Stimulated activated memory B cell treated with anti-CD40 and anti-IgM and Interleukin-4, amounts not matched to agents 10 μg/mL and 1 μg/mL and 100 μg/mL, for 72 hours (primary cell): ENCODE data around the gene RUFY4.
"Not testable (repeated sequence)": the region's sequence is repeated elsewhere in the genome, so short reads cannot be mapped to it uniquely, and the experiment has no call there.

ENCODE experiments used
- ATAC-seq: fragments of 150-1000 bp; cut with Tn5 transposase; 2 replicates; pipeline ENCODE4 v1.10.0; 2021
- H3K27ac Mint-ChIP-seq: one replicate; pipeline ENCODE4 v1.8.0; 2022; ENCODE audit warnings: mild to moderate bottlenecking, mixed read lengths
- H3K27me3 Mint-ChIP-seq: one replicate; pipeline ENCODE4 v1.8.0; 2022; ENCODE audit warnings: mixed read lengths
- H3K36me3 Mint-ChIP-seq: one replicate; pipeline ENCODE4 v1.8.0; 2022; ENCODE audit warnings: mixed read lengths
- H3K4me1 Mint-ChIP-seq: one replicate; pipeline ENCODE4 v1.8.0; 2022; ENCODE audit warnings: mixed read lengths
- H3K4me3 Mint-ChIP-seq: one replicate; pipeline ENCODE4 v1.8.0; 2022; ENCODE audit warnings: mild to moderate bottlenecking, moderate library complexity, mixed read lengths
- H3K9me3 Mint-ChIP-seq: one replicate; pipeline ENCODE4 v1.8.0; 2022; ENCODE audit warnings: mixed read lengths

RUFY4 gene, protein sequence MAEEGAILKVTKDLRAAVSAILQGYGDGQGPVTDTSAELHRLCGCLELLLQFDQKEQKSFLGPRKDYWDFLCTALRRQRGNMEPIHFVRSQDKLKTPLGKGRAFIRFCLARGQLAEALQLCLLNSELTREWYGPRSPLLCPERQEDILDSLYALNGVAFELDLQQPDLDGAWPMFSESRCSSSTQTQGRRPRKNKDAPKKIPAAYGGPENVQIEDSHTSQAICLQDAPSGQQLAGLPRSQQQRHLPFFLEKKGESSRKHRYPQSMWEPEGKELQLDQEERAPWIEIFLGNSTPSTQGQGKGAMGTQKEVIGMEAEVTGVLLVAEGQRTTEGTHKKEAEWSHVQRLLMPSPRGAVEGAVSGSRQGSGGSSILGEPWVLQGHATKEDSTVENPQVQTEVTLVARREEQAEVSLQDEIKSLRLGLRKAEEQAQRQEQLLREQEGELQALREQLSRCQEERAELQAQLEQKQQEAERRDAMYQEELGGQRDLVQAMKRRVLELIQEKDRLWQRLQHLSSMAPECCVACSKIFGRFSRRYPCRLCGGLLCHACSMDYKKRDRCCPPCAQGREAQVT

GRCh38 chr2:218068721-218069334 lies at the start of gene RUFY4:
Gene RUFY4, plus strand, starts transcription at chr2:218069253. Its CDS starts 1,353 bp downstream, at chr2:218070606.
- H3K27ac Mint-ChIP-seq = peak within 1 kb of the TSS; percentile 51
- H3K4me1 Mint-ChIP-seq = peaks cover 13% of the 10 kb centered on the region
- H3K36me3 Mint-ChIP-seq, H3K9me3 Mint-ChIP-seq: not testable (repeated sequence)
- peak; percentile 70 for ATAC-seq
- peak within 1 kb of the TSS; percentile 78 for H3K4me3 Mint-ChIP-seq
- H3K27me3 Mint-ChIP-seq = peaks cover 55% of the 10 kb centered on the region

GRCh38 chr2:218019411-218020060 lies 49.5 kb upstream of the RUFY4 start:
- H3K4me1 Mint-ChIP-seq = peaks cover 5% of the 10 kb centered on the region
- no peak for ATAC-seq

GRCh38 chr2:218020281-218020680 lies 48.8 kb upstream of the RUFY4 start:
- Mint-ChIP-seq H3K4me1 (peaks cover 5% of the 10 kb centered on the region), H3K27me3 (peaks cover 22% of the 10 kb centered on the region), H3K4me3 (no peak overlapping the region), H3K27ac (no peak overlapping the region), H3K9me3 (no peaks in the 10 kb centered on the region), H3K36me3 (no peaks in the 10 kb centered on the region)
- ATAC-seq = no peak

More at GRCh38 chr2:218019411-218020060, 49.5 kb upstream of the RUFY4 start:
- H3K27ac Mint-ChIP-seq = no peak overlapping the region
- H3K27me3 Mint-ChIP-seq = peaks cover 22% of the 10 kb centered on the region
- no peak overlapping the region for H3K4me3 Mint-ChIP-seq
- no peaks in the 10 kb centered on the region for H3K9me3 Mint-ChIP-seq
- H3K36me3 Mint-ChIP-seq = no peaks in the 10 kb centered on the region

GRCh38 chr2:218020966-218021535 lies 48.0 kb upstream of the RUFY4 start:
- Mint-ChIP-seq H3K27ac (no peak overlapping the region), H3K27me3 (peaks cover 22% of the 10 kb centered on the region), H3K4me1 (peaks cover 5% of the 10 kb centered on the region), H3K9me3 (no peaks in the 10 kb centered on the region), H3K4me3 (no peak overlapping the region), H3K36me3 (no peaks in the 10 kb centered on the region)
- no peak for ATAC-seq

GRCh38 chr2:218021536-218022071 lies 47.4 kb upstream of the RUFY4 start:
- Mint-ChIP-seq H3K4me3 (no peak overlapping the region), H3K4me1 (peaks cover 5% of the 10 kb centered on the region), H3K27ac (no peak overlapping the region), H3K9me3 (no peaks in the 10 kb centered on the region), H3K27me3 (peaks cover 22% of the 10 kb centered on the region), H3K36me3 (no peaks in the 10 kb centered on the region)
- no peak for ATAC-seq

GRCh38 chr2:218022131-218022850 lies 46.8 kb upstream of the RUFY4 start:
- Mint-ChIP-seq H3K27ac (no peak overlapping the region), H3K36me3 (no peaks in the 10 kb centered on the region), H3K4me3 (no peak overlapping the region), H3K4me1 (peaks cover 5% of the 10 kb centered on the region), H3K9me3 (no peaks in the 10 kb centered on the region), H3K27me3 (peaks cover 22% of the 10 kb centered on the region)
- no peak for ATAC-seq

DNA sequence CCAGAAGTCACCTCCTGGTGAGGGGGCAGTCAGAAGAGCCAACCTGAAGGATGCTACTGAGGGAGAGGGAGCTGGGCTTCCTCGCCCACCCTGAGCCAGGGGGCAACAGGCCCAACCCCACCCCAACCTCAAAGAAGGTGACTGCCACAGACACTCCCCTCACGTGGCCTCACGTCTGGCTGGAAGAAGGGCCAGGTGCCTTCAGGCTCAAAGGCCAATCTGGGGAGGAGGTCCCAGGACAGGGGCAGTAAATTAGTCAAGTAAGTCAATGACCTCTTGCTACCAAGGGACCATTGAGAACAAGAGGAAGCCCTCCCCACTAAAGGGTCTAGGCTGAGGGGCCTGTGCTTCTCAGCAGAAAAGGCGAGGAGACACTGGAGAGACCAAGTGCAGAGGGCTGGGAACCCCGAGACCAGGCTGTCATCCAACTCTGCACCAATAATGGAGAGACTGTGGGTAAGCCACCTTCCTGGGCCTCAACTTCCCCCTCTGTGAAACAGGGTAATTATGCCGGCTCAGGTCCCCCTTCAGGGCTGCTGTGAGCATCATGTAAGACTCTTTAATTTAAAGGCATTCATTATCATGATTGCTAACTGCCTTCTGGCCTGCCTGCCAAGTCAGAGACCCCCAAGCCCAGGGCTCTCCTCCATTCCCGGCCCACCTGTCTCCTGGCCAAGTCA lies 46.1 kb upstream of the RUFY4 start:
- peaks cover 5% of the 10 kb centered on the region for H3K4me1 Mint-ChIP-seq
- H3K9me3 Mint-ChIP-seq = no peaks in the 10 kb centered on the region

GRCh38 chr2:218023636-218024035 lies 45.4 kb upstream of the RUFY4 start:
- no peaks in the 10 kb centered on the region for H3K9me3 Mint-ChIP-seq
- ATAC-seq = no peak
- no peak overlapping the region for H3K4me3 Mint-ChIP-seq
- H3K27me3 Mint-ChIP-seq = peaks cover 22% of the 10 kb centered on the region
- no peaks in the 10 kb centered on the region for H3K36me3 Mint-ChIP-seq
- peaks cover 5% of the 10 kb centered on the region for H3K4me1 Mint-ChIP-seq
- no peak overlapping the region for H3K27ac Mint-ChIP-seq

More for the DNA sequence above, 46.1 kb upstream of the RUFY4 start:
- no peaks in the 10 kb centered on the region for H3K36me3 Mint-ChIP-seq
- no peak for ATAC-seq
- no peak overlapping the region for H3K4me3 Mint-ChIP-seq
- H3K27ac Mint-ChIP-seq = no peak overlapping the region
- peaks cover 22% of the 10 kb centered on the region for H3K27me3 Mint-ChIP-seq

- peaks cover 22% of the 10 kb centered on the region for H3K27me3 Mint-ChIP-seq
- H3K36me3 Mint-ChIP-seq = no peaks in the 10 kb centered on the region
These were observed 44.7 kb upstream of the RUFY4 start for GRCh38 chr2:218024336-218024735.

DNA sequence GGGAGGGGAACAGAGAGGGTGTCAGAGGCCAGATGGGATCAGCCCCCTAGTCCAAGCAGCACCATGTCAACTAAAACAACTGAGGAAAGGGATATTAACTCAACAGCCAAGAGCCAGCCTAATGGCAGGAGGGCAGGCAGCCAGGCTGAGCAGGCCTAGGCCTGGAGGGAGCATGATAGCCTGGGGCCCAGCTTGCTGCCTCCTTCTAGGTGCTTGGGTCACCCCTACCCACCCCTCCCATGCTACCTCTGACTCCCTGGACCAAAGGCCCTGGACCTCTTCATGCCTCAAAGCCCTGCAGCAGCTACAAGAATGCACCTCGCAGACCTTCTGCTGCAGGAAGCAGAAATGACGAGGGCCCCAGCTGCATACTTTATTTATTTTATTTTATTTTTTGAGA lies 44.2 kb upstream of the RUFY4 start:
- Mint-ChIP-seq H3K4me3 (no peak overlapping the region), H3K36me3 (no peaks in the 10 kb centered on the region), H3K27ac (no peak overlapping the region), H3K4me1 (no peaks in the 10 kb centered on the region), H3K27me3 (peaks cover 22% of the 10 kb centered on the region), H3K9me3 (no peaks in the 10 kb centered on the region)
- no peak for ATAC-seq

More at GRCh38 chr2:218024336-218024735, 44.7 kb upstream of the RUFY4 start:
- Mint-ChIP-seq H3K4me1 (peaks cover 3% of the 10 kb centered on the region), H3K4me3 (no peak overlapping the region), H3K9me3 (no peaks in the 10 kb centered on the region), H3K27ac (no peak overlapping the region)
- ATAC-seq = no peak

GRCh38 chr2:218026244-218026643 lies 42.8 kb upstream of the RUFY4 start:
- Mint-ChIP-seq H3K9me3 (no peaks in the 10 kb centered on the region), H3K27ac (no peak overlapping the region), H3K4me3 (no peak overlapping the region), H3K4me1 (no peaks in the 10 kb centered on the region), H3K36me3 (no peaks in the 10 kb centered on the region), H3K27me3 (peaks cover 15% of the 10 kb centered on the region)
- ATAC-seq = no peak

GRCh38 chr2:218026676-218027425 lies 42.2 kb upstream of the RUFY4 start:
- no peaks in the 10 kb centered on the region for H3K9me3 Mint-ChIP-seq
- peaks cover 9% of the 10 kb centered on the region for H3K27me3 Mint-ChIP-seq
- H3K4me1 Mint-ChIP-seq = no peaks in the 10 kb centered on the region
- no peaks in the 10 kb centered on the region for H3K36me3 Mint-ChIP-seq
- H3K27ac Mint-ChIP-seq = no peak overlapping the region
- ATAC-seq = no peak
- H3K4me3 Mint-ChIP-seq = no peak overlapping the region

- Mint-ChIP-seq H3K27ac (no peak overlapping the region), H3K4me3 (no peak overlapping the region), H3K9me3 (no peaks in the 10 kb centered on the region), H3K27me3 (peaks cover 1% of the 10 kb centered on the region), H3K4me1 (no peaks in the 10 kb centered on the region), H3K36me3 (no peaks in the 10 kb centered on the region)
- ATAC-seq = no peak
These were observed 41.4 kb upstream of the RUFY4 start for GRCh38 chr2:218027426-218028188.
